ENCODE results near the gene NDUFA11.

GRCh38 chr19:5926641-5927440 lies 23.3 kb upstream of the NDUFA11 start:
- TF ChIP-seq POLR2A (IDR thresholded peaks at IDR 0.05) (no peak), CTCF (IDR thresholded peaks at IDR 0.05) (no peak)

Data from lower leg skin (tissue), 3 donors.